ENCODE data around the gene MSANTD1. TPM values are rescaled to one million over a fixed set of nuclear protein-coding genes. Genes with fewer than 3 reads are reported as not detected.

MSANTD1 gene
- total RNA-seq, 3 donors from 2014 or later (not counting 1 experiment from before 2014, with no cell fraction given): 0.54 to 2.2 (median 1.8) TPM

GRCh38 chr4:3263876-3264193 is 14.9 kb downstream of the MSANTD1 start:
- no peak overlapping the region for H3K27ac ChIP-seq (ENCODE audit: low read length)
- Mint-ChIP-seq H3K27ac (no peak overlapping the region), H3K9me3 (no peaks in the 10 kb centered on the region), H3K27me3 (ENCODE audit: low read depth in 2 of 2) (no peaks in the 10 kb centered on the region), H3K36me3 (no peaks in the 10 kb centered on the region), H3K4me3 (no peak overlapping the region), H3K4me1 (no peaks in the 10 kb centered on the region)
- 85% methylated on average over 6 of the region's 6 CpGs for WGBS (ENCODE audit: insufficient coverage)
- intact Hi-C loops (cut with micrococcal nuclease): no loop called here
- H3K36me3 ChIP-seq (ENCODE audit: control insufficient read depth, insufficient read depth, low read length): no peaks in the 10 kb centered on the region
- H3K9me3 ChIP-seq (ENCODE audit: control insufficient read depth, insufficient read depth, low read length): no peaks in the 10 kb centered on the region
- H3K4me3 ChIP-seq (ENCODE audit: low read length): no peak overlapping the region
- H3K27me3 ChIP-seq (ENCODE audit: control insufficient read depth, insufficient read depth, low read length): no peaks in the 10 kb centered on the region
- no peak for DNase-seq
- no peak for TF ChIP-seq CTCF (IDR thresholded peaks at IDR 0.05)
- ATAC-seq: no peak
- no peaks in the 10 kb centered on the region for H3K4me1 ChIP-seq (ENCODE audit: control insufficient read depth, insufficient read depth, low read length)

GRCh38 chr4:3266076-3266475 is 17.1 kb downstream of the MSANTD1 start:
- no peak for ATAC-seq
- no peak for DNase-seq
- TF ChIP-seq CTCF (IDR thresholded peaks at IDR 0.05): no peak
- H3K27me3 ChIP-seq (ENCODE audit: control insufficient read depth, insufficient read depth, low read length): no peaks in the 10 kb centered on the region
- no peaks in the 10 kb centered on the region for H3K9me3 ChIP-seq (ENCODE audit: control insufficient read depth, insufficient read depth, low read length)
- no peak overlapping the region for H3K27ac Mint-ChIP-seq
- no peaks in the 10 kb centered on the region for H3K36me3 ChIP-seq (ENCODE audit: control insufficient read depth, insufficient read depth, low read length)
- no peaks in the 10 kb centered on the region for H3K9me3 Mint-ChIP-seq
- no peak overlapping the region for H3K4me3 Mint-ChIP-seq
- no peaks in the 10 kb centered on the region for H3K4me1 ChIP-seq (ENCODE audit: control insufficient read depth, insufficient read depth, low read length)
- H3K27ac ChIP-seq (ENCODE audit: low read length): no peak overlapping the region
- intact Hi-C loops (cut with micrococcal nuclease): no loop called here
- no peaks in the 10 kb centered on the region for H3K36me3 Mint-ChIP-seq
- no peaks in the 10 kb centered on the region for H3K4me1 Mint-ChIP-seq
- H3K27me3 Mint-ChIP-seq (ENCODE audit: low read depth in 2 of 2): no peaks in the 10 kb centered on the region
- 93% methylated on average over 15 of the region's 17 CpGs for WGBS (ENCODE audit: insufficient coverage)
- no peak overlapping the region for H3K4me3 ChIP-seq (ENCODE audit: low read length)

- Histone ChIP-seq H3K4me3 (ENCODE audit: low read length) (no peak overlapping the region), H3K27ac (ENCODE audit: low read length) (no peak overlapping the region), H3K4me1 (ENCODE audit: control insufficient read depth, insufficient read depth, low read length) (no peaks in the 10 kb centered on the region), H3K36me3 (ENCODE audit: control insufficient read depth, insufficient read depth, low read length) (no peaks in the 10 kb centered on the region), H3K9me3 (ENCODE audit: control insufficient read depth, insufficient read depth, low read length) (no peaks in the 10 kb centered on the region), H3K27me3 (ENCODE audit: control insufficient read depth, insufficient read depth, low read length) (no peaks in the 10 kb centered on the region)
- Mint-ChIP-seq H3K27ac (no peak overlapping the region), H3K4me1 (no peaks in the 10 kb centered on the region), H3K4me3 (no peak overlapping the region), H3K27me3 (ENCODE audit: low read depth in 2 of 2) (no peaks in the 10 kb centered on the region), H3K36me3 (no peaks in the 10 kb centered on the region), H3K9me3 (no peaks in the 10 kb centered on the region)
- intact Hi-C loops (cut with micrococcal nuclease): no loop called here
- DNase-seq: no peak
- no peak for TF ChIP-seq CTCF (IDR thresholded peaks at IDR 0.05)
- WGBS (ENCODE audit: insufficient coverage): 84% methylated on average over 18 of the region's 18 CpGs
- no peak for ATAC-seq
Measured at GRCh38 chr4:3267576-3268394, 18.8 kb downstream of the MSANTD1 start.
